AG04449 (cell line): ENCODE results near the gene PET100.

Experiments
- CTCF ChIA-PET: fragments of 350-600 bp; formaldehyde crosslinking; extraction: SDS; loops from one replicate; lab custom pipeline; 2021; ENCODE audit warnings: antibody characterized with exemption; lab: Yijun Ruan, JAX
- POLR2A ChIA-PET: fragments of 400-600, 350-600 bp; formaldehyde crosslinking; extraction: SDS; loops from one replicate; lab custom pipeline; 2020; ENCODE audit warnings: antibody characterized with exemption, inconsistent platforms; lab: Yijun Ruan, JAX
- DNase-seq: peaks from one replicate; pipeline ENCODE4 v3.0.0-alpha.2; 2010; ENCODE audit warnings: low read depth, low spot score
- H3K4me3 ChIP-seq: 2 replicates; pipeline ENCODE4 v1.5.1; 2011; ENCODE audit warnings: low read depth, mild to moderate bottlenecking, control low read depth, low read length
- TF ChIP-seq, protein P1 (sequence below): IDR thresholded peaks from one replicate; pipeline ENCODE4 v1.5.1; 2011; ENCODE audit warnings: mild to moderate bottlenecking, moderate library complexity, low read length, control low read depth, inconsistent platforms; ENCODE audit not compliant: insufficient read depth; ENCODE audit errors: missing control alignments

PET100 gene

GRCh38 chr19:7672522-7672921 is 42.9 kb downstream of the PET100 start:
- ChIA-PET CTCF (interaction anchor here (4.8 to 7.7 kb wide), 2 partner anchors 8 to 20 kb away, joined by 33 to 47 read pairs; partner anchors contain the start of gene TRAPPC5), POLR2A (no interaction called here)
- H3K4me3 ChIP-seq, result no peak overlapping the region
- no peak for DNase-seq
- TF ChIP-seq, protein P1, sequence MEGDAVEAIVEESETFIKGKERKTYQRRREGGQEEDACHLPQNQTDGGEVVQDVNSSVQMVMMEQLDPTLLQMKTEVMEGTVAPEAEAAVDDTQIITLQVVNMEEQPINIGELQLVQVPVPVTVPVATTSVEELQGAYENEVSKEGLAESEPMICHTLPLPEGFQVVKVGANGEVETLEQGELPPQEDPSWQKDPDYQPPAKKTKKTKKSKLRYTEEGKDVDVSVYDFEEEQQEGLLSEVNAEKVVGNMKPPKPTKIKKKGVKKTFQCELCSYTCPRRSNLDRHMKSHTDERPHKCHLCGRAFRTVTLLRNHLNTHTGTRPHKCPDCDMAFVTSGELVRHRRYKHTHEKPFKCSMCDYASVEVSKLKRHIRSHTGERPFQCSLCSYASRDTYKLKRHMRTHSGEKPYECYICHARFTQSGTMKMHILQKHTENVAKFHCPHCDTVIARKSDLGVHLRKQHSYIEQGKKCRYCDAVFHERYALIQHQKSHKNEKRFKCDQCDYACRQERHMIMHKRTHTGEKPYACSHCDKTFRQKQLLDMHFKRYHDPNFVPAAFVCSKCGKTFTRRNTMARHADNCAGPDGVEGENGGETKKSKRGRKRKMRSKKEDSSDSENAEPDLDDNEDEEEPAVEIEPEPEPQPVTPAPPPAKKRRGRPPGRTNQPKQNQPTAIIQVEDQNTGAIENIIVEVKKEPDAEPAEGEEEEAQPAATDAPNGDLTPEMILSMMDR, result no peak

- no peak for DNase-seq
- TF ChIP-seq, protein P1, result no peak
- H3K4me3 ChIP-seq, result no peak overlapping the region
- ChIA-PET POLR2A (no interaction called here), CTCF (interaction anchor here (1.2 to 7.7 kb wide), 2 partner anchors 18 to 22 kb away, joined by 4 to 33 read pairs; no protein-coding TSS in a partner anchor)
These were observed 44.7 kb downstream of the PET100 start for GRCh38 chr19:7674010-7675005.

GRCh38 chr19:7676376-7676775 is 46.8 kb downstream of the PET100 start:
- TF ChIP-seq, protein P1, result no peak
- H3K4me3 ChIP-seq, result no peak overlapping the region
- DNase-seq, result no peak
- POLR2A ChIA-PET, result no interaction called here
- CTCF ChIA-PET, result interaction anchor here (1.4 to 3.8 kb wide), 4 partner anchors 10 to 108 kb away, joined by 3 to 13 read pairs (median 6); partner anchors contain the start of genes PET100 and XAB2

DNA sequence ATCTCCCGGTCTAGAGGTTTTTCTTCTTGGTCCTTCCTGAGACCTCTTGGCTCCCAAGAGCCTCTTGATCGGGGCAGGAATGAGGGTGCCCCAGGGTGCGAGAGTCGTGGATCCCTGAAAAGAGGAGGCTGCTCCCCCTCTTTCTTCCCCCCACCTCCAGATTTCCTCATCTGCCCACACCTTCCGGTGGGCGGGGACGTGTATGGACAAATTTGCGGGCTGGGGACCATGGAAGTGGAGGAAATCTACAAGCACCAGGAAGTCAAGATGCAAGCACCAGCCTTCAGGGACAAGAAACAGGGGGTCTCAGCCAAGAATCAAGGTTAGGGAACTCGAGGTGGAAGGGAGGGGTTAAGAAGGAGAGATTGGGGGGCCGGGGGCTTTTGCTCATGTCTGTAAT is 47.3 kb downstream of the PET100 start, which contains the start of gene MCEMP1:
Gene MCEMP1 (plus strand): TSS at position 237 of the 400 bp plus-strand sequence. CDS start 31 bp downstream, at position 268.
- H3K4me3 ChIP-seq, result no peak within 1 kb of the TSS
- POLR2A ChIA-PET, result no interaction called here
- TF ChIP-seq, protein P1, result no peak
- no peak for DNase-seq
- CTCF ChIA-PET, result interaction anchor here (1.3 to 3.8 kb wide), 6 partner anchors 10 to 123 kb away, joined by 3 to 15 read pairs (median 6); partner anchors contain the start of genes PET100 and XAB2

DNA sequence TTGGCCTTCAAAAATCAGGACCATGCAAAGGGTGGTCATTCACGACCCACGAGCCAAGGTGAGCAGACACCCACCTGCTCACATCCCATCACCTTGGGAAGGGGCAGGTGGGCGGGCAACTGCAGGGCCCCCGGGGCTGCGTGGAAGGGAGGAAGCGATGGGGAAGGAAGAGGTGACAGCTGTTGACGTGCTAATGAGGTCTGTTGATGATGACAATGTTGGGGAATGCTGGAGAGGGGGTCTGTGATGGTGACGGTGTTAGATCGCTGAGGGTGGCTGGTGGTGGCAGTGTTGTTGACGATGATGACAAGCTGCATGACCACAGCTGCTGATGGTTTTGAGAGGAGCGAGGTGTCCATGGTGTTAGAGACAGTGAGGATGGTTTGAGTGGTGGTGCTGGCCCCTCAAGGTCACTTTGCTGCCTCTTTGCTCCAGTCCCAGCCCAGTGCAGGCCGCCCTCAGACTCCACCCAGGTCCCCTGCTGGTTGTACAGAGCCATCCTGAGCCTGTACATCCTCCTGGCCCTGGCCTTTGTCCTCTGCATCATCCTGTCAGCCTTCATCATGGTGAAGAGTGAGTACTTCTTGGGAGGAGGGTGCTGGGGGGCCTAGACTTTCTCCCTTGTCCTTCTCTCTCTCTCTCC is 48.2 kb downstream of the PET100 start:
- CTCF ChIA-PET, result interaction anchor here (0.7 to 3.8 kb wide), 10 partner anchors 11 to 324 kb away, joined by 3 to 15 read pairs (median 4); partner anchors contain the start of genes PET100 and XAB2
- TF ChIP-seq, protein P1, result no peak
- POLR2A ChIA-PET, result no interaction called here
- no peak overlapping the region for H3K4me3 ChIP-seq
- DNase-seq, result no peak
